Measurements from ENCODE around the gene UGT1A1.

UGT1A1 gene

DNA sequence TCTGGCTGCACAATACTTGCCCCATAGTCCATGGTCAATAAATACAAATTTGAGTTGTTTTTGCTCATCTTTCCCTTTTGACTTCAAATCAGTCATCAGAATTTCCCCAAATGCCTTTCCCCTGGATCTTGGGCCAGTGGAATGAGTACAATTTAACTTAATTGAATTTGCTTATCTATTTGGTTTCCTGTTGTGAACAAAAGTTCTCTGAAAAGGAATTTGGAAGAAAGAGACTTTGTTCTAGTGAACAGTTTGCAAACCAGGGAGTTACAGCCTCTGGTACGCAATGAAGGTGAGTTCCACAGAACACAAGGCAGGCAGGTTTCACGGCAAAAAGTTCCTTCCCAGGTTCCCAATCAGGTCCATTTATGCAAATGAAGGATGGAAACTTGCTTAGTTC is 1.2 kb upstream of the UGT1A1 start:
- no peak for DNase-seq

DNA sequence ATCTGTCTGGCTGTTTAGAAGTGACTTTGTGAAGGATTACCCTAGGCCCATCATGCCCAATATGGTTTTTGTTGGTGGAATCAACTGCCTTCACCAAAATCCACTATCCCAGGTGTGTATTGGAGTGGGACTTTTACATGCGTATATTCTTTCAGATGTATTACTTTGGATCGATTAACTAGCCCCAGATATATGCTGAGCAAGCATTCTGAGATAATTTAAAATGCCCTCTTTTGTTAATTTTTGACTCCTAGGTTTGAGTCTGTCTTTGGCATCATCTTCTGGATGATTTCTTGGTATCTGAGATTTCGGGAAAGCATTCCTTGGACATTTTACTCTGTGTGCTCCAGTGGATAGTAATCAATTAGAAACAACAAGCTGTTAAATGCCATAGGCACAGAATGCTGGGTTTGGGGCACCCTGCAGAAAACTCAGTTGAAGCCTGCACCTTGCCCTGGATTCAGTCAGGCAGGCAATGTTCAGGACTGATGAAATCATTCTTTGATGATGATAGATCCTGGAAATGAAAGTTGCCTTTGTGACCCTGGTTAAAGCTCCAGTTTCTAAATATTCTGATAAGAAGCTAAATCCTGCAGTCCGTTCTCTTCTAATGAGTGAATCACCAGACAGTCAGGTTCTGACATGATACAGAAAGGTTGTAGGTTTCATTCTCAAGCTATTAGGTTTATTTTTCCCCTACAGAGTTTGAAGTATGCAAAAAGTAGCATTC is 1.1 kb downstream of the UGT1A1 start:
- no peak for DNase-seq

DNA sequence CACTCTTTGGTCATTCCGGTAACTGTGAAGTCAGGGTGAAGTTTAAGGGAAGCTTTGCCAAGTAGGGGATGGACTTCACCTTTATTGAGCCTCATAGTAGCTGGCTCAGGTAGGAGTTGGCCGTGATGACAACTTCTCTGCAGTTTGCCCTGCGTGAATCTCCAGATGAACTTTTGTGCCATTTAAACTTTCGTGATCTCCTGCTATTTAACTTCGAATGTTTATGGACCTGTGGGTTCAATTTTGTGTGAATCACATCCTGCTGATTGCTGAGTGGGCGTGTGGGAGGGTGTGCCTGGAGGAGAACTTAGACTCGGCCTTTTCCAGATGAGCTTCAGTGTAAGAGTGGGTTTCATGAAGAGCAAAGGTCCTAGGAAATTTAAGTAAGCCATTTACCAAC is 4.2 kb downstream of the UGT1A1 start:
- DNase-seq = no peak

DNA sequence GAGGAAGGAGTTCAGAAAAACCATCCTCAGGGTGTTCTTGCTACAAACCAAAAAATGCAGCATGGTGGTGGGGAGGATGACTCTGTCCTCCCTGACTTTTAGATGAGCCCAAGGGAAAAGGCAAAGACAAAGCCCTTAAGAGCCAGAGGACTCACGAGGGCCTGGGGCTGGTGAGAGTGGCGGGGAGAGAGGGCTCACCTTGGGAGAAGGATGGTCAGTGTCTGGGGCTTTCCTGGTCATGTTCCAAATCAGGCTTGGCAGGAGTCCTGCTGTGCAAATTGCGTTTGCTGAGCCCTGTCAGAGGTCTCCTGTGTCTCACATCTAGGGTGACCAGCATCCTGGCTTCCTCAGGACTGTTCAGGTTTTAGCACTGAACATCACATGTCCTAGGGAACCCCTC is 4.7 kb downstream of the UGT1A1 start:
- DNase-seq = no peak

DNA sequence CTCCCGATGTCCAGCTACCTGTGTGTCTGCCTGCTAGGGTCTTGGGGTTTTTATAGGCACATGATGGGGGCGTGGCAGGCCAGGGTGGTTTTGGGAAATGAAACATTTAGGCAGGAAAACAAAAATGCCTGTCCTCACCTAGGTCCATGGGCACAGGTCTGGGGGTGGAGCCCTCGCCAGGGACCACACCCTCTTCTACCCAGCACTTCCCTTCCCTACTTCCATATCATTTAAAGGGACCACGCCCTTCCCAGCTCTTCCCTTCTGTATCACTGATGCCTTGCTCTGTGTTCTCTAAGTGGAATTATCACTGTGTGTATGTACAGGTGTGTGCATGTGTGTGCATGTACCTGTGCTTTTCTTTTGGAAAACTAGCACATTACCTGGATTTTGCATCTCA is 6.3 kb downstream of the UGT1A1 start:
- no peak for DNase-seq

DNA sequence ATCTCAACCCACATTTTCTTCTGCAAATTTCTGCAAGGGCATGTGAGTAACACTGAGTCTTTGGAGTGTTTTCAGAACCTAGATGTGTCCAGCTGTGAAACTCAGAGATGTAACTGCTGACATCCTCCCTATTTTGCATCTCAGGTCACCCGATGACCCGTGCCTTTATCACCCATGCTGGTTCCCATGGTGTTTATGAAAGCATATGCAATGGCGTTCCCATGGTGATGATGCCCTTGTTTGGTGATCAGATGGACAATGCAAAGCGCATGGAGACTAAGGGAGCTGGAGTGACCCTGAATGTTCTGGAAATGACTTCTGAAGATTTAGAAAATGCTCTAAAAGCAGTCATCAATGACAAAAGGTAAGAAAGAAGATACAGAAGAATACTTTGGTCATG is 8.0 kb downstream of the UGT1A1 start:
- DNase-seq = no peak

DNA sequence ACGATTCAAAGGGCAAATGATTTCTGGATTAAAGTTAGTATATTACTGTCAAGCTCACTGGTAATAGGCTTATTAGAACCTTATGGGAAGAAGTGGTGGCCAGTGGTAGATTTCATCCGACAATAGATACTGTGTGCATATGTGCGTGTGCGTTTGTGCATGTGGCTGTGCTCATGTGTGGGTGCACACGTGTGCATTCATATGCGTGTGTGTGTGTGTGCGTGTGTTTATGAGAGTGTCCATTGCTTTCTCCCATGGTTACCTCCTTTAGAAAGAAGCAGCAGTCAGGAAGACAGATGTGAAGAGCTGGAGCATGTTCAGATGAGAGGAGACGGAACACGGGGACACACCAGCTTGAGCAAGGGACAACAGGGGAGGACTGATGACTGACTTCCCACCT is 9.2 kb downstream of the UGT1A1 start:
- DNase-seq = no peak

DNA sequence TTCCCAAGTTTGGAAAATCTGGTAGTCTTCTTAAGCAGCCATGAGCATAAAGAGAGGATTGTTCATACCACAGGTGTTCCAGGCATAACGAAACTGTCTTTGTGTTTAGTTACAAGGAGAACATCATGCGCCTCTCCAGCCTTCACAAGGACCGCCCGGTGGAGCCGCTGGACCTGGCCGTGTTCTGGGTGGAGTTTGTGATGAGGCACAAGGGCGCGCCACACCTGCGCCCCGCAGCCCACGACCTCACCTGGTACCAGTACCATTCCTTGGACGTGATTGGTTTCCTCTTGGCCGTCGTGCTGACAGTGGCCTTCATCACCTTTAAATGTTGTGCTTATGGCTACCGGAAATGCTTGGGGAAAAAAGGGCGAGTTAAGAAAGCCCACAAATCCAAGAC is 12.1 kb downstream of the UGT1A1 start:
- no peak for DNase-seq

DNA sequence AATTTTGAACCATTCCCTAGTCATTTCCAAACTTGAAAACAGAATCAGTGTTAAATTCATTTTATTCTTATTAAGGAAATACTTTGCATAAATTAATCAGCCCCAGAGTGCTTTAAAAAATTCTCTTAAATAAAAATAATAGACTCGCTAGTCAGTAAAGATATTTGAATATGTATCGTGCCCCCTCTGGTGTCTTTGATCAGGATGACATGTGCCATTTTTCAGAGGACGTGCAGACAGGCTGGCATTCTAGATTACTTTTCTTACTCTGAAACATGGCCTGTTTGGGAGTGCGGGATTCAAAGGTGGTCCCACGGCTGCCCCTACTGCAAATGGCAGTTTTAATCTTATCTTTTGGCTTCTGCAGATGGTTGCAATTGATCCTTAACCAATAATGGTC is 12.5 kb downstream of the UGT1A1 start:
- DNase-seq = no peak

DNA sequence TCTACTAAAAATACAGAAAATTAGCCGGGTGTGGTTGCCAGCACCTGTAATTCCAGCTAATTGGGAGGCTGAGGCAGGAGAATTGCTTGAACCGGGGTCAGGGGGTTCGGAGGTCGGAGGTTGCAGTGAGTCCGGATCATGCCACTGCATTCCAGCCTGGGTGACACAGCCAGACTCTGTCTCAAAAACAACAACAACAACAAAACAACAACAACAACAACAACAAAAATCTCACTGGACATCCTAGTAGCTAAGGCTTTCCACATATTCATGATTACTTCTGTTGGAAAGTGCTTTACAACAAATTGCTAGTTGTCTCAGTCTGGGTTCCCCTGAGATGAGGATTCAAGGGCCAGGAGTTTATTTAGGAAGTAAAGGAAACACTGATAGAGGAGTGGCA is 13.8 kb downstream of the UGT1A1 start:
- no peak for DNase-seq

DNA sequence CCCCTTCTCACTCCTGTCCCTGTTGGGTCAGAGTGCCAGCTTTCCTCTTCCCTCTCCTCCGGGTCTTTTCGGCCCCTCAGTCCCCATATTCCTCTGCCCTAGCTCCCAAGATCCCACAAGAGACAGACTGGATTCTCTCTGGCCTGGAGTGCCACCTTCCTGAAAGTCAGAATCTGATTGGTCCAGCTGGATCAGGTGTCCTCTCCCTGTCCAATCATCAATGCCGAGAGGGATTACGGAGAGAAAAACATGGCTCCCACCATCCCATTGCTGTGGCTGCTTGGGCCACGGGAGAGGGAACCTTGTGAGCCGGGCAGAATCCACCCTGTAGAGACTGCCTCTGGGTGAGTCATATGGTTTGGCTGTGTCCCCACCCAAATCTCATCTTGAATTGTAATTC is 15.3 kb downstream of the UGT1A1 start:
- DNase-seq = no peak

DNA sequence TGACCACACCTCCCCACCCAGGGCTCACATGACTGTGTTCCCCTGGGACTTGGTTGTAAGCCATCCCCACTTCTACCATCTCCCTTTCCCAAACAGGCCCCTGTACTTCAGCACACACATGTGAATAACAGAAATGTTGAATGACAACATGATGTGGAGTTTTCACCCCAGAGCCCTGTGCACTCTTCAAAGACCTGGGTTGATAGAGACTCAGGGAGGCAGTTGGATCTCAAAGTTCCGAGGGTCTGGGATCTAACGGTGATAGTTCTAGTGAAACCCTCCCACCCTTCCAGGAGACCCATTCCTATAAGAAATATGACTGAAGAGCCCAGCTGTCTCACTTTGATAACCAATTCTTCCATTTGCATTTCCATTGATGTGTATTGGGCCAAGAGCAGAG is 18.0 kb downstream of the UGT1A1 start, which contains the start of gene MROH2A:
Gene MROH2A, plus strand, starts transcription at position 301 of the 400 bp plus-strand sequence. CDS start 1,029 bp downstream, outside the sequence.
- DNase-seq = no peak

DNA sequence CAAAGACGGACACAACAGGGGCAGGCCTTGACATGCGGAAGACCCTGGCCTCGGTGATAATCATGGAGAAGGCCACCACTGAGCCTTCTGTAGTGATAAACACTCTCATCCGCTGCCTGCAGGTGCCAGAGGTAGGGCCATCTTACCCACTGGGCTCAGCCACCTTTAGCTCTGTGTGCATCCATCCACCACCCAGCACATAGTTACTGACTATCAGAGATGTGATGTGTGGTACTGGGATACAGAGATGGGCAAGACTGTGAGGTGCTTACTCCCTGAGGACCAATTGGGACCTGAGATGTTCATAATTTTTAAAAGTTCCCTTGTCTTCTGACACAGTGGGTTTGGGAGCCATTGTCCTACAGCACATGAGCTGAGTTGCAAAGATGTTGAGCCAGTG is 19.7 kb downstream of the UGT1A1 start:
- no peak for DNase-seq

DNA sequence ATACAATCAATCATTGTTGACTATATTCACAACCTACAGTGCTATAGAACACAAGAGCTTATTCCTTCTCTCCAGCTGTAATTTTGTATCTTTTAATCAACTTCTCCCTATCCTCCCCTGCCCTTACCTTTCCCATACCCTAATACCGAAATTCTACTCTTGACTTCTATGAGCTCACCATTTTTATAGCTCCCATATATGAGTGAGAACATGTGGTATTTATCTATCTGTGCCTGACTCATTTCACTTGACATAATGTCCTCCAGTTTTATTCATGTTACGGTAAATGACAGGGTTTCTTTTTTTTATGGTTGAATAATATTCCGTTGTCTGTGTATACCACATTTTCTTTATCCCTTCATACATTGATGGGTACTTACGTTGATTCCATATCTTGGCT is 20.7 kb downstream of the UGT1A1 start:
- no peak for DNase-seq

DNA sequence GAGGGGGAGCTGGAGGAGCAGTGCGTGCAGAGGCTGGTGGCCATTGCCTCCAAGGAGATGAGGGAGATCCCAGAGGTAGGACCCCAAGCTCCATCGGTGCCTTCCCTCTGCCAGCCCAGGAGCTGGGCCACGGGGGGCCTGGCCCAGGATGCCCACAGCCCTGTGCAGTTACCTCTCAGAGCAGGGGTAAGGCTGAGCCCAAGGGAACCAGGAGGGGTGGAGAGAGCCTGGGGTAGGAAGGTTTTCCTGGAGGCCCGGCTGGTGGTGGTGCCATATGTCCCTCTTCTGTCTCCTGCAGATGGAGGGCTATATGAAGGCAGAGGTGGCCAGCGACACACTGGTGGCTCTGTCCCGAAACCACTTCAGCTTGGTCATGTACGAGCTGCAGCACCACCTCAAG is 29.5 kb downstream of the UGT1A1 start:
- DNase-seq = no peak

DNA sequence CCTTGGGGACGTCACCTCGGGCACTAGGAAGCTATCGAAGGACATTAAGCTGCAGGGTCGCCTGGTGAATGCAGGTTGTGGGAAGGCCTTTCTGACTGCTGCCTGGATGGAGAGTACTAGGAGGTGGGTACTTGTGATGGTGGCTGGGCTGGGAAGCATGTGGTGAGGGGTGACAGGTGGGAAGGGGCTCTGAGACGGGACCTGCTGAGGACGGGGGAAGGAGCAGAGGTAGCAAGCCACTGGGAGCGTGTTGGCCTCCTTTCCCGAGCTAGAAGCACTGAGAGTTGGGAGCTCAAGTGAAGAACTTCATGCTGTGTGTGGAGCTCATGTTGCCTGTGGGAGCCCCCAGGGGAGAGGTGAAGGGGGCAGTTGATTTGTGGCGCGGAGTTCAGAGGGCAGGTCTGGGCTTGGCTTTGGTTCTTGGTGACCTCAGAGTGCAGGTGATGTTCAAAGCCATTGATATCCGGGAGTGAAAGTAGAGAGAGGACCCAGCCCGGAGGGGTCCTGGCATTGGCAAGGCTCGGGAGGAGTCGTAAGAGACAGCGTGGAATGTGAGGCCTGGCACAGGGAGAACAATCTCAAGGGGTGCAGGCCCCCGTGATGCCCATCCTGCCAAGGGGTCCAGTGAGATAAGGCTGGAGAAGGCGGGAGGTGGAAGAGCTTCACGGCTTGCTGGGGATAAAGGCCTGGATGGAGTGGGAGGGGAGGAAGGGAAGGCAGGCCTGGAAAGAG is 31.2 kb downstream of the UGT1A1 start:
- DNase-seq = no peak

DNA sequence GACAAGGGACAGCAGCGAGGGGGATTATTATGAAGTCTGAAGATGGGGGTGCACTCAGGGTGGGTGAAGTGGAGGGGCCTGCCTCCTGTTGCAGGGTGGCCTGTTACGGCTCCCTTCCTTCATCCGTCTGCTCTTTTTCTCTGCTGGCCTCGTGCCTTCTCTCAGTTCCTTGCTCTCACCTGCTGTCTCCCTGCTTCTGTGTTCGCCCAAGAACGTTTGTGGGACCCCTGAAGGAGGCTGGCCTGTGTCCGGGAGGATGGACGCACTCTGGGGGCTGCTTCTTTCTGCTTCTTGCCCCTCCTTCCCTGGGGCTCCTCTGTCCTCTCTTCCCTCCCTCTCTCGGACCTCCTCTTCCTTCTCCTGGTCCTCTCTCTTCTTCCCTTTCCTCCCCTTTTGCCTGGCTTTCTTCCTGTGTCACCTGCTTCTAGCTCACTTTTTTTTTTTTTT is 31.8 kb downstream of the UGT1A1 start:
- no peak for DNase-seq

DNA sequence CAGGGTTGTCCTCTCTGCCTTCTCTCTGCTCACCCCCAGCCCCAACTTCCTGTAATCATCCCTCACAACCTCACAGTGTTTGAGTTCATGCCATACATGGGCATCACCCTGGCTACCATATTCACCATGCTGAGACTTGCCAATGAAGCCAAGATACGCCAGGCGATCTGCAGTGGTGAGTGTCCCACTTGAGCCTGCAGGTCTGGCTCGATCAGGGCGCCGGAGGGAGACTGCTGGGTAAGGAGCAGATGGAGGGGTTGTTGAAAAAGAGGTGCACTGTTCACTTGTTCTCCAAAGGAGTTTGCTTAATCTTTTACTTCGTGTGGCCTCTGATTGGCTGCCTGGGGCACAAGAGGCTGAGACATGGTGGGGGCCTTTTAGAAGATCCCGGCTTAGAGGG is 32.6 kb downstream of the UGT1A1 start:
- DNase-seq = no peak

DNA sequence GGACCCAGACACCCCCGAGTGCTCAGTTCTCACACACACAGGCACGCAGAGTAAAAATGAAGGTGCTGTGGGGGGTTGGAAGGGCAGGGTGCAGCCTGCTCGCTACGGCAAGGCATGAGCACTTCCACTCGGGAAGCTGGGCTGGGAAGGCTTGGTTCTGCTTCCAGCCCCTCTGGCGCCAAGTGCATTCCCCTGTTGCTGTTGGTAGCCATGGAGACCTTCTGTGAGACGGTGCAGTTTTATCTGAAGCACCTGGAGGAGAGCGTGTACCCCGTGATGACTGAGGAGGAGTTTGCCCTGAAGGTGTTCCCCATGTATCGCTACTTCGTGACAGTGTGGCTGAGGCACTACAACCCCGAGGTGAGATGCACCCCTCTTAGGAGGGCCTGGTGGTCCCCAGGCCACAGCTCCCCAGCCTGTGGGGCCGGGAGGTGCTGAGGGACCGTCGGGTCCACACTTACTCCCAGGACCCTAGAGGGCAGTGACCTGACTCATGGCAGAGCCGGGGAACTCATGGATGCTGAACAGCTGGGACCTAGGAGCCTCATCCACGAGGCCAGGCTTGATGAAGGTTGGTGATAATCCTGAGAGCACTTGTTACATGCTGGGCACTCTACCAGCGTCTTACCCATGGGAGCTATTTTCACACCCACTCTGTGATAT is 33.5 kb downstream of the UGT1A1 start:
- no peak for DNase-seq

DNA sequence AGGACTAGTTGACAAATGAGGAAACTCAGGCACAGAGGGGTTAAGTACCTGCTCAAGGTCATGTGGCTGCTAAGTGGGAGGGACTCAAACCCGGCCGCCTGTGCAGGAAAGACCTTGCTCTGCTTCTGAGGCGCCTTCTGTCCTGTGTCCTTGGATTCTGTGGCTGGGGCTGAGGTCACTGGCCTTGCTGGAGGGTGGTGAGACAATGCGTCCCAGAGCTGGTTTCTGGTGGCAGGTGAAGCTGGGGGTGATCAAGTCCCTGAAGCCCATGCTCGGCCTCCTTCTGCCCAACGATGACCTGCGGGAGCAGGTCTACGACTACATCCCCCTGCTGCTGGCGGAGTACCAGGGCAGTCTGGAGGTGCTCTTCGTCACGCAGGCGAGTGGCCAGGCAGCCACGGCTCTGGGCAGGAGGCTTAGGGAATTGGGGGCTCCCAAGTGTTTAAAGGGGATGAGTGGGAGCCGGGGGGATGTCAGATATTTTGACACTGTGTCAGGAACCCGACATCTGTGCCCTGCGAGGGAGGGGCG is 34.1 kb downstream of the UGT1A1 start:
- DNase-seq = no peak

DNA sequence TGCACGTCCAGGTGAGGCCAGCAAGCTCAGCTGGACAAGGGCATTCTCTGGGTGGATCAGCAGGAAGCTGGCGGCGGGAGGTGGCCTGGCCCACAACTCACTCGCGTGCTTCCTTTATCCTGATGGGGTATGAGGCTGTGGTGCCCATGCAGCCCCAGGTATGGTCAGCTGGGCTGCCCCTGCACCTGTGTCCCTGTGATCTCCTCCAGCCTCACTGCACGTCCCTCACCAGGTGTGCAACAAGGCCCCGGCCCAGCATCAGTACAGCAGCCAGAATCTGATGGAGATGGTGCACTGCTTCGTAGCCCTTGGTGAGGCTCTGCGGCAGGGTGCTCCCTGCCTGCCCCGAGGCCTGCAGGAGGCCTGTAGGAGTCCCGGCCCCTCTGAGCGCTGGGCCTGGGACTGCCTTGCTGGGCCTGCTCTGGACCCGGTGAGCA is 35.7 kb downstream of the UGT1A1 start:
- no peak for DNase-seq

DNA sequence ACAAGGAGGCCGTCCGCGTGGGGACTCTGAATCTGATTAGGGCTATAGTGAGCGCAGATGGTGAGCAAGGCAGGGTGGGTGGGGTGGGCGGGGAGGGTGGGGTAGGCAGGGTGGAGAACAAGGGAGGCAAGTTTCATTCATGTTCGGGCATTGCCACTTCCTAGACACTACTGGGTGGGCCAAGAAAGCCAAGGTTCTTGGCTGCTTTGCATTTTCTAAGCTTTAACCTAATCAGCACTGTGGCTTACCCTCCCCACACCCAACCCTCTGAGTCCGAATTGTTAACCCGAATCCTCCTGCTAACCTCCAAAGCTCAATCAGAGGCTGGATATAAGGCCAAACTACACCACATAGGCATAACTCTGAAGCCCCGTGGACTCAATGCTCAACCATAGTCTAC is 36.2 kb downstream of the UGT1A1 start:
- no peak for DNase-seq

DNA sequence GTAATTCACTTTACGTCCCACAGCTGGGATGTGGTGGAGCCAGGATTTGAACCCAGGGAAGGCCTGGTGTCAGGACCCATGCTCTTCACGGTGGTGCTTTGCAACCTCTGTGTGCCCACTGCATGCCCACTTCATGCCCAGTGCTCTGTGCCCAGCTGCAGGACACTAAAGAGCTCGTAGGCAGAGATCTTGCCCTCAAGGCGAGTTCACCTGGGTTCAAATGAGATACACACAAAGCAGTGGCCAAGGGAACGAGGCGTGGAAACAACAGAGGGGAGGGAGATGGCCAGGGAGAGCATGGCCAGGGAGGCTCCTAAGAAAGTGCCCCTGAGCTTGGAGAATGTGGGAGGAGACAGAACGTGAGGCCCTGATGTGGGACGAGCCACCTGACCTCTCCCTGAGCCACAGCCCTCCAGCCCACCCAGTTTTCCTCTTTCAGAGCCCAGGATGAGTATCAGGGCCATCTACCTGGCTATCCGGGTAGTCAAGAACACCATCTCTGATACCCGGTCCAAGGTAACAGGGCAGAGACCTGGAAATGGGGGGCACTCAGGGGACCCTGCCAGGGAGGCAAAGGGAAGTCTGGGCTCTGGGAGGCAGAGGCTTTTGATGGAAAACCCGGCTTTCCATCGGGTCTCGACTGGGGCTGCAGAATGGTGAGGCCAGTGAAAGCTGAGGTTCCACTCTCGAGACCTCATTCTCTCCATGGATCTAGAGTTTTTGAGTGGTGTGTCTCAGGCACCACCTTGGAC is 38.4 kb downstream of the UGT1A1 start:
- DNase-seq = no peak
